ENCODE measurements around the gene AXL.

GRCh38 chr19:41205995-41206394 is 13.0 kb upstream of the AXL start:
- no peak for TF ChIP-seq POLR2A (IDR thresholded peaks at IDR 0.05)
- TF ChIP-seq, protein P1, sequence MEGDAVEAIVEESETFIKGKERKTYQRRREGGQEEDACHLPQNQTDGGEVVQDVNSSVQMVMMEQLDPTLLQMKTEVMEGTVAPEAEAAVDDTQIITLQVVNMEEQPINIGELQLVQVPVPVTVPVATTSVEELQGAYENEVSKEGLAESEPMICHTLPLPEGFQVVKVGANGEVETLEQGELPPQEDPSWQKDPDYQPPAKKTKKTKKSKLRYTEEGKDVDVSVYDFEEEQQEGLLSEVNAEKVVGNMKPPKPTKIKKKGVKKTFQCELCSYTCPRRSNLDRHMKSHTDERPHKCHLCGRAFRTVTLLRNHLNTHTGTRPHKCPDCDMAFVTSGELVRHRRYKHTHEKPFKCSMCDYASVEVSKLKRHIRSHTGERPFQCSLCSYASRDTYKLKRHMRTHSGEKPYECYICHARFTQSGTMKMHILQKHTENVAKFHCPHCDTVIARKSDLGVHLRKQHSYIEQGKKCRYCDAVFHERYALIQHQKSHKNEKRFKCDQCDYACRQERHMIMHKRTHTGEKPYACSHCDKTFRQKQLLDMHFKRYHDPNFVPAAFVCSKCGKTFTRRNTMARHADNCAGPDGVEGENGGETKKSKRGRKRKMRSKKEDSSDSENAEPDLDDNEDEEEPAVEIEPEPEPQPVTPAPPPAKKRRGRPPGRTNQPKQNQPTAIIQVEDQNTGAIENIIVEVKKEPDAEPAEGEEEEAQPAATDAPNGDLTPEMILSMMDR (IDR thresholded peaks at IDR 0.05) = no peak

All from prostate gland (tissue), 2 donors.